ENCODE data around the gene MACROD2.

Gene MACROD2

GRCh38 chr20:15740046-15740775 lies 1744.9 kb downstream of the MACROD2 start:
- Histone ChIP-seq H3K36me3 (replicated peaks) (no peaks in the 10 kb centered on the region), H3K9me3 (no peaks in the 10 kb centered on the region), H3K4me3 (no peak overlapping the region), H3K4me1 (no peaks in the 10 kb centered on the region; the same call in 1 of the 2 replicates), H3K27me3 (ENCODE audit: low read depth) (no peaks in the 10 kb centered on the region)
- in situ Hi-C loops (cut with MboI; ENCODE audit: low sequenced_read_pairs) = no loop called here
- DNase-seq (ENCODE audit: low spot score in 2 of 2) = no peak

DNA sequence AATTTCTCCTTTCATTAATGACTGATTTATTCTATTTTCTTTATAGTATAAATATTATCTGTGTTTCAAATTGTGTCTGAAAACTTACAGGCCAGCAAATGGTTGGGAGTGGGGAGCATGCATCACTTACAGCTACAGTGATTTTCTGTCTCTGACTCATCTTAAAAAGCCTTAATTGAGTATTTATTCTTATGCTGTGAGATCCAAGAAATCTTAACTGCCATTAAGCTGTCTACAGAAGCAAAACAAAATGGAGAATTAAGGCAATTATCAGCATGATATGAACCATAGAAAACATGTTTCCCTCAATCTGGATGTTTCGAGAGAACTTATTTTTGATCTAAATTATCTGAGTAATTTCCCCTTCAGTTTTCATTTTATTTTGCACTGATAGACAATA lies 1746.8 kb downstream of the MACROD2 start:
- in situ Hi-C loops (cut with MboI; ENCODE audit: low sequenced_read_pairs) = no loop called here
- Histone ChIP-seq H3K4me3 (no peak overlapping the region), H3K36me3 (replicated peaks) (no peaks in the 10 kb centered on the region), H3K27me3 (ENCODE audit: low read depth) (no peaks in the 10 kb centered on the region), H3K4me1 (no peaks in the 10 kb centered on the region; the same call in 1 of the 2 replicates), H3K9me3 (no peaks in the 10 kb centered on the region)
- DNase-seq (ENCODE audit: low spot score in 2 of 2) = no peak

DNA sequence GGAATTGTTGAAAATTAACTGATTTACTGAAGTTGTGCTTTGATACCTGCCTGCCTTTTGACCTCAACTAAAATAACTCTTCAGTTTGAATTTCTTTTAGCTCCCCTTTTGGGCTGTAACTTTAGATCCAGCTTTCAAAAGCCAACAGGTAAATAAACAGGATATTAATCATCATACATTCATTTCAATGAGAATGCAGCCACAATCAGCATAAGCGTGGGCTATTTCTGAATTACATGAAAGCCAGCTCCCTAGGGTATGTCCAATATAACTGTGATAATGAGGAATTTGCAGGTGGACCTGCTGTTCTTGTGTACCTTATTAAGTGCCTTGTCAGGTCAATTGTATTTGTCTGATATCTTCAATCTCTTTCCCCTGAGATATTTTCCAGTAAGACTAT lies 1747.3 kb downstream of the MACROD2 start:
- H3K36me3 ChIP-seq (replicated peaks) = no peaks in the 10 kb centered on the region
- no peak for DNase-seq (ENCODE audit: low spot score in 2 of 2)
- H3K27me3 ChIP-seq (ENCODE audit: low read depth) = no peaks in the 10 kb centered on the region
- no peaks in the 10 kb centered on the region for H3K9me3 ChIP-seq
- in situ Hi-C loops (cut with MboI; ENCODE audit: low sequenced_read_pairs) = no loop called here
- no peak overlapping the region for H3K4me3 ChIP-seq
- no peaks in the 10 kb centered on the region; the same call in 1 of the 2 replicates for H3K4me1 ChIP-seq

DNA sequence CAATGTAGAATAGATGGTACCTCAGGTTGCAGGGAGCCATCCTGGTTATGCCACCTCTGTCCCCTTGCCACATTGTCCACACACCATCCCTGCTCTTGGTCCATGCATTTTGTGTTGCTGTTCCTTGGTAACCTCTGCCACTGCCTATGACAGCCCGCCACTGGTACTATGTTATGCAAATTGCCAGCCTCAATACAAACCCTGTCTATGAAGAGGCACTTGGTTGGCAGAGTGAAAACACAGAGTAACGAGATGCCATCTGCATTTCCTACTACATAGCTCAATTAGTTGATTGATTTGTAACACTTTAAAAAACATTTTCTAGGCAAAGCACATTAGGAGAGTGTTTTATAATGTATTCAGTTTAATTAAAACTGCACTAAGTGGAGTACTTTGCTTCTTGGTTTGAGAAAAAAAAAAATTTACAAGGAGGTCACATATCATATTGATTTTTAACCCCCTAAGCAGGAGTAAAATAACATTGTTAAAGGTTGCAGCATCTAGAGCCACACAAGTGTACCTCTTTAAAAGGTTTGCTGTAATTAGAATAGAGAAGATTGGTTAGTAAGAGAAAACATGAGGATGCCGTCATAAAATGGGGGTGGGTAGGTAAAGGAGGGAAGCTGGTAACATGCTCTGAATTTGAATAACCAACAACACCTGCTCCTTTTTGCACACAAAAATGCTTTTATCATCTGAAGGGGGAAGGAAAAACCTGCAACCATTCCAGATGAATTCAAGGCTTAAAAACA lies 1760.9 kb downstream of the MACROD2 start:
- no peaks in the 10 kb centered on the region for H3K4me1 ChIP-seq
- in situ Hi-C loops (cut with MboI; ENCODE audit: low sequenced_read_pairs) = no loop called here
- DNase-seq (ENCODE audit: low spot score in 2 of 2) = no peak
- no peaks in the 10 kb centered on the region for H3K9me3 ChIP-seq
- no peak overlapping the region for H3K4me3 ChIP-seq
- H3K27me3 ChIP-seq (ENCODE audit: low read depth) = no peaks in the 10 kb centered on the region
- H3K36me3 ChIP-seq (replicated peaks) = no peaks in the 10 kb centered on the region

GRCh38 chr20:15756754-15757115 lies 1761.4 kb downstream of the MACROD2 start:
- no peak for DNase-seq (ENCODE audit: low spot score in 2 of 2)
- Histone ChIP-seq H3K9me3 (no peaks in the 10 kb centered on the region), H3K4me3 (no peak overlapping the region), H3K4me1 (no peaks in the 10 kb centered on the region), H3K36me3 (replicated peaks) (no peaks in the 10 kb centered on the region), H3K27me3 (ENCODE audit: low read depth) (no peaks in the 10 kb centered on the region)
- in situ Hi-C loops (cut with MboI; ENCODE audit: low sequenced_read_pairs) = no loop called here

- H3K27me3 ChIP-seq (ENCODE audit: low read depth) = no peaks in the 10 kb centered on the region
- no peak for DNase-seq (ENCODE audit: low spot score in 2 of 2)
- no peak overlapping the region for H3K4me3 ChIP-seq
- H3K9me3 ChIP-seq = no peaks in the 10 kb centered on the region
- H3K4me1 ChIP-seq = no peaks in the 10 kb centered on the region
- H3K36me3 ChIP-seq (replicated peaks) = no peaks in the 10 kb centered on the region
- in situ Hi-C loops (cut with MboI; ENCODE audit: low sequenced_read_pairs) = no loop called here
Measured at GRCh38 chr20:15759594-15759993, 1764.3 kb downstream of the MACROD2 start.

DNA sequence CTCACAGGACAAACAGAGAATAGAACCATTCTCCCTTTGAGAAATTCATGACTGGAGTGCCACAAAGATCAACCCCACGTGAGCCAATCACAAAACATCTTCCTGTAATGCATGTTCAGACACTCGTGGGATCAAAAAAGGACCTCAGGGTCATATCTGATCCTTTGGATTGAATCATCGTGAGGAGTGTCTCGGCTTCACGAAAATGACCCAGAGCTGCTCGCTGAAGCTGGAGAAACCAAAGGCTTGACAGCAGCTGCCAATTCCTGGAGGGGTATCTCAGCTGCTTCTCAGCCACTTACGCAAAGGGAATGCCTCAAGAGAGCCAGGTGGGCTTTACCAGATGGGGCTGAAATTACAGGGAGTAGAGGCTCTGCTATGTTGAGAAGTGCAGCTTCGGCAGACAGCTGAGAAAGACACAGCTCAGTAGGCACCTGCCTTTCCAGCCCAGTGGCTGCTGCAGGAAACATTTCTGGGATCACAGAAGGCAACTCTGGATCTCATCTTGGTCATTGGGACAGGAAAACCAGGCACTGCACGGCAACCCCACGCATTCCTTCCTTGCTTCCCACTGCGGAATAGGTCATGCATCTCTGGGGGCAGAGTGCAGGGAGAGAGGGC lies 1764.8 kb downstream of the MACROD2 start:
- Histone ChIP-seq H3K36me3 (replicated peaks) (no peaks in the 10 kb centered on the region), H3K4me1 (no peaks in the 10 kb centered on the region), H3K4me3 (no peak overlapping the region), H3K9me3 (no peaks in the 10 kb centered on the region), H3K27me3 (ENCODE audit: low read depth) (no peaks in the 10 kb centered on the region)
- DNase-seq (ENCODE audit: low spot score in 2 of 2) = no peak
- in situ Hi-C loops (cut with MboI; ENCODE audit: low sequenced_read_pairs) = no loop called here

DNA sequence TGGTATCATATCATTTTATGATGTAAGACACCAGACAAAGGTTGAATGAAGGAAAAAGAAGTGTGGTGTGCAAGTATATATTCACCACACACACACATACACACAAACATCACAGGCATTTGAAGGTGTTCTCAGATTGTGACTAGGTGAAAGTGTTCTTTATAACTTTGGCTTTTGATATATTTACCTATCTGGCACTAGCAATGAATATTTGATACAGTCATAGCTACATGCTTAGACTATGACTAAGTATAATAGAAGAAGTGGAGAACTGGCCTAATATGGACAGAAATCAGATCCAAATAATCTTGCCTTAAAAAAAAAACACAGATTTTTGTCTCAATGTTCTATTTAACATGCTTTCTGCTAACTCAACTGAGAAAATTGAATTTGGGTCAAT lies 1768.0 kb downstream of the MACROD2 start:
- Histone ChIP-seq H3K4me1 (peaks cover 4% of the 10 kb centered on the region), H3K27me3 (ENCODE audit: low read depth) (no peaks in the 10 kb centered on the region), H3K36me3 (replicated peaks) (no peaks in the 10 kb centered on the region), H3K4me3 (no peak overlapping the region), H3K9me3 (no peaks in the 10 kb centered on the region)
- in situ Hi-C loops (cut with MboI; ENCODE audit: low sequenced_read_pairs) = no loop called here
- no peak for DNase-seq (ENCODE audit: low spot score in 2 of 2)

DNA sequence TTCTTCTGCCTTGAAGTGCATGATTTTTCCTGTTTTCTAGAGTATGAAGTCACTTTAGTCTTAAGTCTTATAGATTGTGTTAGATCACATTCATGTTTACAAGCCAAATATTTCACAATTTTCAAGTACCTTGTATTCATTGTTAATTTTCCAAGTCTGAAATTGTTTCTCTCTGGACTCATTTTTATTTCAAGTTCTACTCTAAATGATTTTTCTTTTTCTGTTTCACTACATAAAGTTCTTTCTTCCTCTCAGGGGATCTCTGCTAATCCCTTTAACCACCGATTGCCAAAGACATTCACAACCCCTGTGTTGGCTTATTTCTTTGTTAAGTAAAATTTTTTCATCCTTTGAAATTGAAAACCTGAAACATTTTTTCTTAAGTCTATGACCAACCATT lies 1772.3 kb downstream of the MACROD2 start:
- Histone ChIP-seq H3K4me3 (no peak overlapping the region), H3K36me3 (replicated peaks) (no peaks in the 10 kb centered on the region), H3K4me1 (peaks cover 4% of the 10 kb centered on the region), H3K27me3 (ENCODE audit: low read depth) (no peaks in the 10 kb centered on the region), H3K9me3 (no peaks in the 10 kb centered on the region)
- in situ Hi-C loops (cut with MboI; ENCODE audit: low sequenced_read_pairs) = no loop called here
- DNase-seq (ENCODE audit: low spot score in 2 of 2) = no peak

DNA sequence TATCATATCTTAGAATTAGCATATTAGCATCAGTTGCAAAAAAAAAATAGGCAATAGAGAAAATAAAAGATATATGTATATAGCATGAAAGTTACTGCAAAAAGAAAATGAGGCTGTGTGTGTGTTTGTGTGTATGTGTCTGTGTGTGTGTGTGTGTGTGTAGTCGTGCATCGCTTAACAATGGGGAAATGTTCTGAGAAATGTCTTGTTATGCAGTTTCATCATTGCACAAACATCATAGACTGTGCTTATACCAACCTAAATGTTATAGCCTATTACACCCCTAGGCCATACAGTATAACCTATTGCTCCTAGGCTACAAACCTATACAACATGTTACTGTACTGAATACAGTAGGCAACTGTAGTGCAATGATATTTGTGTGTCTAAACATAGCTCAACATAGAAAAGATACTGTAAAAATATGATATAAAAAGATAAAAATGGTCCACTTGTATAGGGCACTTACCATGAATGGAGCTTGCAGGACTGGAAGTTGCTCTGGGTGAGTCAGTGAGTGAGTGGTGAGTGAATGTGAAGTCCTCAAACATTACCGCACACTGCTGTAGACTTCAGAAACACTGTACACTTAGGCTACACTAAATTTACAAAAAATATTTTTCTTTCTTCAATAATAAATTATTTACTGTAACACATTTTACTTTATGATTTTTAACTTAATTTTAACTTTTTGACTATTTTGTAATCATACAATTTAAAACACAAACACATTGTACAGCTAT lies 1772.9 kb downstream of the MACROD2 start:
- in situ Hi-C loops (cut with MboI; ENCODE audit: low sequenced_read_pairs) = no loop called here
- Histone ChIP-seq H3K4me3 (no peak overlapping the region), H3K4me1 (peaks cover 4% of the 10 kb centered on the region), H3K27me3 (ENCODE audit: low read depth) (no peaks in the 10 kb centered on the region), H3K36me3 (replicated peaks) (no peaks in the 10 kb centered on the region), H3K9me3 (no peaks in the 10 kb centered on the region)
- no peak for DNase-seq (ENCODE audit: low spot score in 2 of 2)

GRCh38 chr20:15772826-15773225 lies 1777.5 kb downstream of the MACROD2 start:
- DNase-seq (ENCODE audit: low spot score in 2 of 2) = no peak
- Histone ChIP-seq H3K36me3 (replicated peaks) (no peaks in the 10 kb centered on the region), H3K27me3 (ENCODE audit: low read depth) (no peaks in the 10 kb centered on the region), H3K4me1 (peaks cover 3% of the 10 kb centered on the region; the same call in 1 of the 2 replicates), H3K9me3 (no peaks in the 10 kb centered on the region), H3K4me3 (no peak overlapping the region)
- in situ Hi-C loops (cut with MboI; ENCODE audit: low sequenced_read_pairs) = no loop called here

GRCh38 chr20:15774926-15775325 lies 1779.6 kb downstream of the MACROD2 start:
- Histone ChIP-seq H3K4me3 (no peak overlapping the region), H3K36me3 (replicated peaks) (no peaks in the 10 kb centered on the region), H3K4me1 (0 out of 2 replicates have a peak, but pooled peaks cover 3% of the 10 kb centered on the region), H3K27me3 (ENCODE audit: low read depth) (no peaks in the 10 kb centered on the region), H3K9me3 (no peaks in the 10 kb centered on the region)
- DNase-seq (ENCODE audit: low spot score in 2 of 2) = no peak
- in situ Hi-C loops (cut with MboI; ENCODE audit: low sequenced_read_pairs) = no loop called here

GRCh38 chr20:15776770-15777466 lies 1781.6 kb downstream of the MACROD2 start:
- Histone ChIP-seq H3K27me3 (ENCODE audit: low read depth) (no peaks in the 10 kb centered on the region), H3K36me3 (replicated peaks) (no peaks in the 10 kb centered on the region), H3K4me3 (no peak overlapping the region), H3K9me3 (no peaks in the 10 kb centered on the region), H3K4me1 (0 out of 2 replicates have a peak, but pooled peaks cover 3% of the 10 kb centered on the region)
- in situ Hi-C loops (cut with MboI; ENCODE audit: low sequenced_read_pairs) = no loop called here
- DNase-seq (ENCODE audit: low spot score in 2 of 2) = peak in 1 of 2 experiments; percentile 55

Data from HAP-1 (cell line).